GM18507 (cell line): ENCODE results near the gene DEPDC1B.
A peak's percentile ranks its signal among the peaks of the same experiment; 100 is the strongest.
"Not testable (repeated sequence)": the region's sequence is repeated elsewhere in the genome, so short reads cannot be mapped to it uniquely, and the experiment has no call there.

Source experiments
- DNase-seq: peaks from one replicate; pipeline ENCODE4 v3.0.0; 2011; ENCODE audit warnings: low read depth; ENCODE audit not compliant: insufficient read length; ENCODE audit errors: extremely low spot score
- FAIRE-seq: peaks from 2 replicates; lab custom pipeline; 2011; peaks lifted over from hg19 to GRCh38; lab: Jason Lieb, UNC

Gene DEPDC1B

GRCh38 chr5:60701321-60701968, 1.5 kb upstream of the DEPDC1B start:
- no peak for FAIRE-seq
- no peak for DNase-seq

GRCh38 chr5:60700416-60700757, 421 bp upstream of the DEPDC1B start:
- FAIRE-seq (no peak), DNase-seq (no peak)

GRCh38 chr5:60699288-60699608, 718 bp downstream of the DEPDC1B start:
- FAIRE-seq, result no peak
- peak; percentile 2 for DNase-seq

DNA sequence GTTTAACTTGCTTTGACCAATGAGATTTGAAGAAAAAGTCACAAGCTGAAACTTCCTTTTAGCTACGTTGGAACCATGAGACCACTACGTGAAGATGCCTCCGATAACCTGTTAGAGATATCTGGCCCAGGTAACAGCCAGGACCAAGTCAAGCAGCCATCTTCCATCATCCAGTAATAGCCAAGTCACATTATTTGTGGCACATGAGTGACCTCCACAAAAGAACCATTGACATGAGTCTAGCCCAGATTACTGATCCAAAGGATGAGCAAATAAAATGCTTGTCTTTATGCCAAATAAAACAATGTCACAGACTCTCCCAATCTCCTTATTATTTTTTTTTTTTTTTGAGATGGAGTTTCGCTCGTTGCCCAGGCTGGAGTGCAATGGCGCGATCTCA, 1.6 kb downstream of the DEPDC1B start:
- FAIRE-seq, result no peak
- DNase-seq, result no peak

- FAIRE-seq (no peak), DNase-seq (no peak)
Observed at GRCh38 chr5:60690326-60690725, 9.6 kb downstream of the DEPDC1B start.

DNA sequence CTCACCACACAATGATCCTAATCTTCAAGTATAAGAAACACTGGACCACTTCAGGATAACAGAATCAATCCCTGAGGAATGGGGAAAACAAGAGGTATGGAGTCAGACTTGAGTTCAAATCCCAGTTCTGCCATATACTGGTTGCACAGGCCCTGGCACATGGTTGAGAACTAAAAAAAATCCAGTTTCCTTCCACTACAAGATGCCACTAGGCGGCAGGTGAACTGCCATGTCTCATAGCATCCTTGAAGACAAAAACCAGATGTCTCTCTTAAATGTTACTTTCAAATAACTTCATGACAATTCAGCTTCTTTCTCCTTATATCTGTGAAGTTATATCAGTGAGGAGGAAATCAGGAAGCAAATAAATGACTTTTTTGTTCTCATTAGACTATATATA, 11.0 kb downstream of the DEPDC1B start:
- no peak for FAIRE-seq
- DNase-seq, result no peak

GRCh38 chr5:60687927-60688720, 11.8 kb downstream of the DEPDC1B start:
- peak; percentile 70 for FAIRE-seq

GRCh38 chr5:60686157-60686556, 13.8 kb downstream of the DEPDC1B start:
- FAIRE-seq, result no peak
- DNase-seq, result no peak

More at GRCh38 chr5:60687927-60688720, 11.8 kb downstream of the DEPDC1B start:
- DNase-seq, result no peak

- no peak for FAIRE-seq
- DNase-seq, result no peak
Observed at GRCh38 chr5:60685700-60686099, 14.3 kb downstream of the DEPDC1B start.

DNA sequence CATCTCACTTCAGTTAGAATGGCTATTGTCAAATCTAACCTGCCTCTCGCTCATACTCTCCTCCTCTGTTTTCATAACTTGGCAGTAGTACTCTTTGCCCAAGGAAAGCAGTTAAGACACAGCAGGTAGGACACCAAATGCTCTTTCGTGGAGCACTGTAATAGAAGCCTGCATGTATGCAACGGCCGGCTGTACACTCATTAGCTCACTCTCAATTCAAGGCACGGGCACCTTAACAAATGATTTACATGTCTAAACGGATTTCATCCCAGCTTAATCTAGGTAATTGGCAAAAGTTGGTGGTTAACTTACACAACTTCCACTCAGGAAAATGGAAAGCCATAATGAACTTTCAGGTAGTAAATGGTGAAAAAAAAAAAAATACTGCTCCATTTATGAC, 14.9 kb downstream of the DEPDC1B start:
- DNase-seq (no peak), FAIRE-seq (no peak)

DNA sequence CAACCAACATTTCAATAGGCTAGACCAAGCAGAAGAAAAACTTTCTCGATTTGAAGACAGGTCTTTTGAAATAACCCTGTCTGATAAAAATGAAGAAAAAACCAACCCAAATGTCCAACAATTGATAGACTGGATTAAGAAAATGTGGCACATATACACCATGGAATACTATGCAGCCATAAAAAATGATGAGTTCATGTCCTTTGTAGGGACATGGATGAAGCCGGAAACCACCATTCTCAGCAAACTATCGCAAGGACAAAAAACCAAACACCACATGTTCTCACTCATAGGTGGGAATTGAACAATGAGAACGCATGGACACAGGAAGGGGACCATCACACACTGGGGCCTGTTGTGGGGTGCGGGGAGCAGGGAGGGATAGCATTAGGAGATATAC, 18.0 kb downstream of the DEPDC1B start:
- not testable (repeated sequence) for DNase-seq, FAIRE-seq

DNA sequence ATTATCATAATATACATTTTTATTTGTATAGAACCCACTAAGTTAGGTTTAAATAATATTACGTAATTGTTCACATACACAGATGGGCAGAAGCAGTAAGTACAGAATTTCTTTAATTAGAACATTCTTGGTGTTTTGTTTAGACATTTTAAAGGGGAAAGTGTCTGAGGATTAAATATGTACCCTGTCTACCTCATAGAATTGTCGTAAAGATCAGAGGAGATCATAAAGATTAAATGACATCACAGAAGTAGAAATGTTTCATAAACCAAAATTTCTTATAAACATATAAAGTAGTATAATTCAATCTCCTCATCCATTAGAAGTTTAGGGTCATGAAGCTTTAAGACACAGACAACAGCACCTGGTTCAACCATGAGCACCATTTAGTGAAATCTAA, 20.1 kb downstream of the DEPDC1B start:
- FAIRE-seq (no peak), DNase-seq (no peak)

DNA sequence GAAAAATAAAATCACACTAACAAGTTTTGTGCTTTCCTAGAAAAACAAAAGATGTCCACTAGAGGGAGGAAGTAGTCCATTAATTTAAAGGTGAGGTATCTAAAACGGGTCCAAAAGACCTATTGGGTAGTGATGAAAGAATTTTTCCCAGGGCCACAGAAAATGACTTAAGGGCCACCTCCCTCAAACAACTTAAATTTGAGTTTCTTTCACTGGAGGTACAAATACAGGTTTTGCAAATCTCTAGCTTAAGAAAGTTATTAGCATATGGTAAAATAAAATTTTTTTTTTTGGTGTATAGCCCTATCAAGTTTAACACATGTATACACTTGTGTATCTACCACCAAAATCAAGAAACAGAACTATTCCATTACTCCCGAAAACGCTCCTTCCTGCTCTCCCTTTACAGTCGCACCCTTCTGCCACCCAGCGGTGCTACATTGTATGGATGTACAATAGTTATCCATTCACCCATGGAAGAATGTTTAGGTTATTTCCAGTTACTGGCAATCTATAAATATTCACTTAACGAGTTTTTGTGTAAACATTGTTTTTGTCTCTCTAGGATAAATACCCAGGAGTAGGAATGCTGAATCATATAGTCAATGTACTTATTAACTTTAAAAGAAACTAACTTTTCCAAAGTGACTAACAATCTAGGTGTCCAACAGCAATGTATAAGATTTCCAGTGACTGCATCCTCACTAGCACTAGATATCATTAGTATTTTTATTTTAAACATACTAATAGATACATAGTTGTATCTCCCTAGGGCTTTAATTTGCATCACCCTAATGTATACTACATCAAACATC, 21.9 kb downstream of the DEPDC1B start:
- peak; percentile 78 for FAIRE-seq
- DNase-seq, result no peak

GRCh38 chr5:60675286-60675685, 24.7 kb downstream of the DEPDC1B start:
- FAIRE-seq, result no peak
- no peak for DNase-seq

- FAIRE-seq (no peak), DNase-seq (no peak)
Observed at GRCh38 chr5:60674251-60675069, 25.5 kb downstream of the DEPDC1B start.

DNA sequence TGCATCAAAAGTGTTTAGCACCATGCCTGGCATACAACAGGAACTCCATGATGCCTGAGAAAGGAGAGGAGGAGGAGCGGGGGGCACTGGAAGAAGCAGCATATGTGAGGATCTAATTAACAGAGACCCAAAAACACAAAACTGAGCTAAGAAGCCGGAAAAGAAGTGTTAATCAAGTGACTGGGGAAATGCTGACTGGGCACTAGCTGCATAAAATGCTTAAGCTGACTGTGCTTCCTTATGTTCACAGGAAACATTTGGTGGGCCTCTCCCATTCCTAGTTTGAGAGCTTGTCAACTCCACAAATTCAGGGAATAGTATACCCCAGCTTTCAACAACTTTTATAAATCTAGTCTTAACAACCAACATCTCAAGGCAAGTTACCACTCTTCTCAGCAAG, 26.6 kb downstream of the DEPDC1B start:
- DNase-seq (no peak), FAIRE-seq (no peak)

GRCh38 chr5:60672693-60673264, 27.2 kb downstream of the DEPDC1B start:
- DNase-seq (no peak), FAIRE-seq (no peak)

DNA sequence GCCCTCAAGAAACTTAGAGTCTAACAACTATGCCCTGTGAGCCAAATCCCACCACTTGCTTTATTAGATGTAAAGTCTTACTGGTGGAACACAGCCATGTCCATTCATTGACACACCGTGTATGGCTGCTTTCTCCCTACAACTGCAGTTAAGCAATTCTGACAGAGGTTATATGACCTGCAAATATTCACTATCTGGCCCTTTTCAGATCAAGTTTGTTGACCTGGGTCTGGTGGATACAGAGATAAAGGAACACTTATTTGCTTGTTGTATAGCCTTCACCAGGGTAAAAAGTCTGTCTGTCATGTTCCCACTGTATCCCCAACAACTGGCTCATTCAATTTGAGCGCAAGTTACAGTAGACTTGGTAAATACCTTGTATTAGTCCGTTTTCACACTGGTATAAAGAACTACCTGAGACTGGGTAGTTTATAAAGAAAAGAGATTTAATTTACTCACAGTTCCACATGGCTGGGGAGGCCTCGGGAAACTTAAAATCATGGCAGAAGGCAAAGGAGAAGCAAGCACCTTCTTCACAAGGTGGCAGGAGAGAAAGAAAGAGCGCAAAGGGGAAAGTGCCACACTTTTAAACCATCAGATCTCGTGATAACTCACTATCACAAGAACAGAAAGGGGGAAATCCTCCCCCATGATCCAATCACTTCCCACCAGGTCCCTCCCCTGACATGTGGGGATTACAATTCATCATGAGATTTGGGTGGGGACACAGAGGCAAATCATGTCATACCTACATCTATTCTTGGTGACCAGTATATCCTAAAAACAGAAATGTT, 27.9 kb downstream of the DEPDC1B start:
- FAIRE-seq (no peak), DNase-seq (no peak)

- no peak for DNase-seq
- no peak for FAIRE-seq
Observed at GRCh38 chr5:60670749-60671148, 29.2 kb downstream of the DEPDC1B start.
